ENCODE data around the gene UNG.

The UNG gene

DNA sequence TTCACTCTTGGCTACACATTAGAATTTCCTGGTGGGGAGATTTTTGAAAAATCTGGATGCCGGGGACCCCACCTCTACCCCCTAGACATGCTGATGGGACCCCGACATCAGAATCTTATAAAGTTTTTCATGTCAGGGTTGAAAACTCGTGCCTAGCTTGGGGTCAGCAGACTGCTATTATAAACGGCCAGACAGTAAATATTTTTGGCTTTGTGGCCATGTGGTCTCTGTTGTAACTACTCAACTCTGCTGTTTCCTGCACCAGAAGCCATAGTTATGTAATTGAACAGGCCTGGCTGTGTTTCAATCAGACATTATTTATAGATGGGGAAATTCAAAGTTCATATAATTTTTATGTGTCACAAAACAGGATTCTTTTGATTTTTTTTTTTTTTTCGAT, 60.6 kb downstream of the UNG start:
- no peak for DNase-seq

DNA sequence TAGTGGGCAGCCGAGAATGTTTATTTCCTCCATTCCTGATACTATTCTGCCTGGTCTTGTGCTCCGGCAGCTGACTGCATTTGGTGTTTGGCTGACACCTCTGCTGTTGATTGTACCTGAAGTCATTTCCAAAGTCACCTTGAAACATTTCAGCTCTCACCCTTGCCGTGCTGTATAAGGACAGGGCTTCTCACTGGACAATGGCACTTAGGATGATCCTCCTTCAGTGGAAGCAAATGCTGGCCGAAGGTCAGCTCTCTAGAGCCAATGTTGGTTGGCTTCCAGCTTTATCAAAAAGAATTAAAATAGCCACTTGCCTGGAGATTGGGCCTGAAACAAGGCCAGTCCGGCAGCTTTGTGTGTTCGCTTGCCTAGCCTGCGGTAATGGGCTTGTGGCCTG, 63.0 kb downstream of the UNG start:
- DNase-seq: no peak
